Left lobe of liver (tissue), 2 donors: Measurements from ENCODE around the gene PEX11A. TPM values are rescaled to one million over a fixed set of nuclear protein-coding genes. Genes with fewer than 3 reads are reported as not detected.

Experiments
- ATAC-seq: fragments of 200-7000 bp; cut with Tn5 transposase; one replicate; pipeline ENCODE4 v1.9.1; 2020; ENCODE audit warnings: mild to moderate bottlenecking, moderate library complexity
- DNase-seq: peaks from one replicate; pipeline ENCODE4 v3.0.0-alpha.2; 2020; ENCODE audit warnings: low spot score
- total RNA-seq: library from RNA; stranded (reverse); gene quantifications from one replicate; pipeline ENCODE4 v1.2.1, GENCODE V29; 2021
- donor health status: DM: no; HTN: no; CAD: no; lungs with moderate emphysema.
- donor health status: DM: no; HTN: yes; CAD: no.

Gene PEX11A
- total RNA-seq, 1 donor from 2014 or later = 25.8 TPM

- ATAC-seq (no peak), DNase-seq (no peak)
Observed at GRCh38 chr15:89677381-89677780, 13.2 kb downstream of the PEX11A start.

GRCh38 chr15:89675606-89676005 is 14.9 kb downstream of the PEX11A start:
- ATAC-seq = no peak

DNA sequence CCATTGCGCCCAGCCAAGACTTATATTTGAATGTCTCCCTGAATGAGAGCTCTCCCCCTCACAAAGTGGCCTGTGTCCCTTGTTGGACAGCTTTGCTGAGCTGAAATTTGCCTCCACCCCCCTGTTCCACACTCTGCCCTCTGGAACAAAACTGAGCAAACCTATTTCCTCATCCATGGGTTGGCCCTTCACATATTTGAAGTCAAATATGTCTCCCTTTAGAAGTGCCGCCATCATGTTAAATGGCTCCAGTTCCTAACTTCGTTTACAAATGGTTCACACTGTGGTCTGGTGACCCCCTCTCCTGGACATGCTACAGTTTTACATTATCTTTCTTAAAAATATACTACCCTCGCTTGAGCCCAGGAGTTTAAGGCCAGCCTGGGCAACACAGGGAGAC is 16.0 kb downstream of the PEX11A start:
- DNase-seq = peak; percentile 80
- ATAC-seq = peak; percentile 78

More at GRCh38 chr15:89675606-89676005, 14.9 kb downstream of the PEX11A start:
- no peak for DNase-seq

DNA sequence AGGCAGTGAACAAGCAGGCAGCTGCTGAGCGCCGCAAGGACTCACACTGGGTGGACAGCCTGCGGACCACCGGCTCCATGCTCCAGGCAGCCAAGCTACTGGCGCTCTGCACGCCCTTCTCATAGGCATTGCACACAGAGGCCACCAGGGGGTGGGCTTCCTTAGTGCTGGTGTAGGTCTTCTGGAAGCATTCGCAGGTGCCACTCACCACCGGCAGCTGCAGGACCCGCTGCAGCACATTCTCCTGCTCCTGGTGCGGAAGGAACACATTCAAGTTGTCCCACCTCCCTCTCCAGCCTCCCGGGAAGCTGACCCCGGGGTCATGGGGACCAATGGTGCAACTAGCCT is 17.4 kb downstream of the PEX11A start:
- DNase-seq (no peak), ATAC-seq (no peak)

DNA sequence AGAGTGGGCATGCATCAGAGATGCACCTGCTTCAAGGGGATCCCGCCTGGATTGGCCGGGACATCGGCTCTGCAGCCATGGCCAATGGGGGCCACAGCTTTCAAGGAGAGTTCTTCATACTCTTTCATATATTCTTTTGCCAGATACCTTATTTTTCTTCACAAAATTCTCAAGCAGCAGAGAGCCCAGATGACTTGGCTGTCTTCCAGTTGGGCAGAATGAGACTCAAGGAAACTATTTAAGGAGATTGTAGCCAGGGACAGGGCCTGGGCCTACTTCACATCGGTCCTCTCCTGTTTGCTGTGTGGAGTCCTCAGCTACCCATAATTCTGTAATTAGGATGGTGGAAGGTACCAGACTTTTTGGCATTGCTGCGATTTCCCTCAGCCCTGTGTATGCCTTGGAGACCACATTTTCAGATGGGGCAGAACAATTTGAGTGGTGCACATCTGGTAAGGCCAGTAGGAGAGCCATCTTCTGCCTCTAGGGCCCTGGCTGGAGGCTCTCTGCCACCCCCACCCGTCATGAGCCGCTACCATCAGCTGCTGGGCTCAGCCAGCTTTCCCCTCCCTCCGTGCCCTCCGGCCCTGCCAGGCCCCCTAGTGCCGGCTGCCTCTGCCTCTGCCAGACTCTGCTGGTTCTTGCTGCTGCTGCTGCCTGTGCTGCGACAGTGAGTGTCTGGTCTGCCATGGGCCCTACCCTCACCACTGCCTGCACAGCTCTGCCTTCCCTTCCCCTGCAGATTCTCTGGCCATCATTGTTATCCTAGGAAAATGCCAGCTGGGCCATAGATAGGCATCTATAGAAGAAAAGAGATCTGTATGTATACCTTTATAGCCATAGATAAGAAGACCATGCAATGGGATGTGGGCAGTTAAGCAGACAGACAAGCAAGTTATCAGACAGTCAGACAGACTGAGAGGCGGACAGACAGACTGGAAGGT is 18.1 kb downstream of the PEX11A start:
- ATAC-seq = no peak

GRCh38 chr15:89671687-89672086 is 18.9 kb downstream of the PEX11A start:
- ATAC-seq = no peak
- DNase-seq = no peak

More for the DNA sequence above, 18.1 kb downstream of the PEX11A start:
- DNase-seq = no peak

DNA sequence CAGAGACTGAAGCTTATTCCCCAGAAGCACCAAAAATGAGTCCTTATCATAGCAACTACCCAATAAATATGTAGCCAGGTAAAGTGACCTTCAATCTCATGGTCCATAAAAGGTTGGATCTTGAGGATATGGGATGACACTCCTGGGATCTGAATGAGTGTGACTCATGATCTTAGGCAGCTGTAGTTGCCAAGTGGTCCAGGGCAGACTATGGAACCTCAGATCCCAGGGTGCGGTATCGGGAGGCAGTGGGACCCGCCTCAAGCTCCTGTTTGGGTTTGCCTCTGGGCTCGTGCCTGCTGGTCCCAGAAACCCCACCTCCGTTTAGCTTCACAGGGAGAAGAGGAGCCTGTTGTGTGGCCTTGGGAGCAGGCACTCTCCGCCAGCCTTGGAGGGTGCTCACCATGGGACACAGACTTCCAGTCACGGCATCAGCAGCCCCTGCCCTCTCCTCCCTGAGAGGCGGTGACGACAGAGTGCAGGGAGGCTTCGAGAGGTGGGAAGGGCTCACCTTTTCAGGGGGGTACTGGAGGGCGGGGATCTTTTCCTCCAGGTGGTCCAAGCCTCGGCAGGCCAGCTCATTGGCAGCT is 19.5 kb downstream of the PEX11A start:
- ATAC-seq = no peak

GRCh38 chr15:89669941-89670340 is 20.6 kb downstream of the PEX11A start:
- no peak for ATAC-seq

More for the DNA sequence above, 19.5 kb downstream of the PEX11A start:
- no peak for DNase-seq

DNA sequence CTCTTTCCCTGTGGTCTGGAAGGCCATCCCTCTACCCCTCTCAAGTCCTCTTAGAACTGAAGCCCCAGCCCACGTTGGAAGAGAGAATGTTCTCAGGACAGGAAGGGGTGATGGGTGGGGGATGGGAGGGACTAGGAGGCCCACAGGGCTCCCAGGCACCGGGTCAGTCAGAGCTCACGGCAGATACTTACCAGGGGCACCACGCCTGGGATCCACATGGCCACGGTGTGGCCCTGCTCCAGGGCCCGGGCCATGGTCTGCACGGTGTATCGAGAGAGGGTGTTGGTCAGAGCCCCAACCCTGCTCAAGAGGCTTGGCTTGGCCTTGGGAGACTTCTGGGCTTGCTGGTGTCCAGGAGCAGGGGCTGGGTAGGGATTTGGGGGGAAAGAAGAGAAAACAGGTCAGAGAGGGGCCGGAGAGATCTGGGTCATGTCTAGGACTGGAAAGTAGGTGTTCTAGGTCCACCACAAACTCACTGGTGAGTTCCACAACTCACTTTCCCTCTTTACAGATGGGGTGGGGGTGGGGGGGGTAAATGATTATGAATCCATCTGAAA is 21.2 kb downstream of the PEX11A start:
- ATAC-seq = no peak

More at GRCh38 chr15:89669941-89670340, 20.6 kb downstream of the PEX11A start:
- DNase-seq = no peak

GRCh38 chr15:89668171-89668570 is 22.4 kb downstream of the PEX11A start:
- no peak for DNase-seq
- ATAC-seq = no peak

More for the DNA sequence above, 21.2 kb downstream of the PEX11A start:
- DNase-seq = no peak

- ATAC-seq = no peak
- no peak for DNase-seq
Observed at GRCh38 chr15:89667706-89667960, 22.9 kb downstream of the PEX11A start.

DNA sequence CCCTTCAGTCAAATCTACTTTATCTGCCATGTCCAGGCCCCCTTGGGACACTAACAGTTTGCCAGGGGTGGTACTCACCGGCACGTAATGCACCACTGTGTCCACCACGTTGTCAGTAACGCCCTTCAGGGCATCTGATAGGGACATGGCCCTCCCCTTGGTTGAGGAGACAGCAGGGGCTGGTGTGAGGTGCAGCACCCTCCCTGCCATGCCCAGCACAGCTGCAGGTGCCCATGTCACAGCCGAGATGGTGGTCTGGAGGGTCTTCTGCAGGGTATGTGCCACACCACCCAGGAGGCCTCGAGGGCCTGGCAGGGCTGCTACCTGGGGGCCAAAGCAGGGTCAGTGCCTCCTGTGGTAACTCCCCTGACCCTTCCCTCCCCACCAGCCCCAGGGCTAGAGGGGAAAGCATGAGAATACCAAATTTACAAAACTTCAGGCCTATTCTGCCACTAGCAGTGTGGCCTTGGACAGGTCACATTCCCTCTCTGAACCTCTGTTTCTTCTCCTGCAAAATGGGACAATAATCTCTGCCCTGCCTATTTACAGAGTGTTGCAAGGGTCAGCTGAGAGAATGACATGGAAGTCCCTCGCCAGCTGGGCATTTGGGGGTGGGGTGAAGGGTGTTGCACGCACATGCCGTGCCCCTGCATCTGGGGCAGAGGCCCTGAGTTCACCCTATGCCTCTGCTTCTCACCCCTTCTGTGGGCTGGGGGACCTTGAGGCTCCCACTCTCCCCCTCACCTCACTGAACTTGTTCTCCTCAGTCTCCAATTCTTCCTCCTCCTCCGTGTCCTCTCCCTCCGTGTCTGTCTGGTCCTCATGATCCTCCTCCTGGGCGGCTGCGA is 23.5 kb downstream of the PEX11A start:
- DNase-seq (no peak), ATAC-seq (no peak)

GRCh38 chr15:89666184-89666857 is 24.2 kb downstream of the PEX11A start:
- ATAC-seq (peak; percentile 7), DNase-seq (no peak)

GRCh38 chr15:89665449-89666181 is 24.9 kb downstream of the PEX11A start:
- ATAC-seq (peak; percentile 35), DNase-seq (no peak)

DNA sequence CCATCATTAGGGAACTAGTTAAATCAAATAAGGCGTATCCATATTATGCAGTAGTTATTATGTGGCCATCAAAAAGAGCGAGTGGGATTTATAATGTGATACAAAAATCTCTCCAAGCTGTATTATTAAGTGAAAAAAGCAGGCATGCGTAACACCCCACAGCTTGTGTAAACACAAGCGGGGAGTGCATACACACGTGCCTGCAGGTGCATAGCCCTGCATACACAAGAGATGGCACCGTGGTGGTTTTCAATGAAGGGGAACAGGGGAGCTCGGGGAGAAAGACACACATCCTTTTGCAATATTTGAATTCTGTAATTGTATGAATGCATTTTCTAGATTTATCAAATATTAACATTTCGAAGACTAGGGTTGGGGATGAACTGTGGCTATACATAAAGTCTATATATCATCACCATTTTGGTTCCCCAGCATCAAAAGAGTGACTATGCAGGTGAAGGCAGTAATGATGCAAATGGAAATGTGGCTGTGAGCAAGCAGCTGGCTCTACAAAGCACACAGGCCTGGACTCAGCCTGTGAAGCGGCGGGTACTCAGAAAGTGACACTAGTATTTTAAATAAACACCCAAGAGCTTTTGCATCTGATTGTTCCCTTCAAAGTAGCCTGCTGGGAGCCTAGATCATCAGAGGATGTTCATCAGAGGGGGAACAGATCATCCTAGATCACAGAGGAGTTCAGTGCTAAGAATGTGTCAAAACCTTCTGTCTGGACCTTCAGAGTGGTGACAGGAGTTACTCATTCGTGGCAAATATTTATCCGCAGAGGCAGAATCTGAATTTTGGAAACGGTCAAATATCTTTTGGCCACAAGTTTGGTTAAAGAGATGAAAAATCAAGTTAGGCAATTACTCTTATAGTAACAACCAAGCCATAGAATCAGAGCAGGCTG is 25.9 kb downstream of the PEX11A start:
- DNase-seq = no peak
- no peak for ATAC-seq

DNA sequence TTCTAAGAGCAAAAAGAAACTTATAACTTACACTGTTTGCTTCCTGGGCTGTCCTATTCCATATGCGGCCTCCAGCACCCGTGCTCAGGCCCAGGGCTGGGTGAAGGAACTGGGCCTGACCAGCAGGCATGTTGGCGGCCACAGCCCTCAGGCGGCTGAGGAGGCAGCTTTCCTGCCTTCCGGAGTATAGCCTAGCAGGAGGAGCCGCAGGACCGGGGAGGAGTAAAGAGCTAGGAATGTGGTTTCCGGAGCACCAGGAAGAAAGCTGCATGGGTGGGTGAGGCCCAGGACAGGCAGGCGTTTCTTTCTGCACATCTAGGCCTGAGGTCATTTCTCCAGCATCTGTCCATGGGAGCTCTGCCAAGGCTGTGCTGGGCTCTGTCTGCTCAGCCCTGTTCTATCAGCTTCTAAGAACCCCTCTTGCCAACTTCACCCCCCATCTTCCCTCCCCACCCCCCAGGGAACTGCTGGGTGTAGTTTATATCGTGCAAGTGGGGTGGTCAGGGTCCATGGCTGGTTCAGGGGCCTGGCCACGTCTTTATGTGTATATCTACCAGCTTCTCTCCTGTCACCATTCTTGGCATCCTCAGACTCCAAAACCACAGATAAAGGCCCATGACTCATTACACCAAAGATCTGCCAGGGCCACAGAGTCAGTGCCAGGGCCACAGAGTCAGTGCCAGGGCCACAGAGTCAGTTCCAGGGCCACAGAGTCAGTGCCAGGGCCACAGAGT is 27.5 kb downstream of the PEX11A start:
- DNase-seq (no peak), ATAC-seq (peak; percentile 67)

DNA sequence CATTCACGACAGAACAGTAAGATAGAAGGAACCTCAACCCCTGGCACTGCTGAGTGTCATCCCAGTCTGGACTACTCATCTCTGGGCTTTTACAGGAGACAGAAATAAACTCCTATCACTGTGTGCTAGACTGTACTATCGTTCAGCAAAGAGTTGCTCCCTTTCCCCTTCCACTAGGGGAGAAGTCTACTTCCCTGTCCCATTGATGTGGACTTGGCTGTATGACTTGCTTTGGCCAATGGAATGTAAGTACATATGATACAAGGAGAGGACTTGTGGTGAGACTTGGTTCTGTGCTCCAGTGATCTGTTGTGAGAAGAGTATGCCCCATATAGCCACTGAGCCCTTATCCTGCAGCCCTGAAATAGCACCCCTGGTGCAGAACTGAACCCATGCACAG is 30.0 kb downstream of the PEX11A start:
- no peak for ATAC-seq
- DNase-seq = no peak

- DNase-seq = no peak
- ATAC-seq = no peak
Observed at GRCh38 chr15:89659295-89659694, 31.3 kb downstream of the PEX11A start.
